A549 (cell line): ENCODE data around the gene PHTF1.

Experiments used
- BHLHE40 ChIP-seq: IDR thresholded peaks from 2 replicates; pipeline ENCODE4 v1.6.1; 2012; ENCODE audit warnings: low read depth, low read length, inconsistent platforms
- PHF8 ChIP-seq: fragments of 200-600 bp; sonication (generic); IDR thresholded peaks from 2 replicates; pipeline ENCODE4 v1.6.1; 2016; ENCODE audit warnings: low read depth, mild to moderate bottlenecking, antibody characterized with exemption, moderate library complexity, borderline replicate concordance
- RARB ChIP-seq: fragments of 250-450 bp; sonication (Bioruptor Pico); IDR thresholded peaks from 2 replicates; pipeline ENCODE4 v1.8.0; 2021; ENCODE audit warnings: mild to moderate bottlenecking, moderate library complexity
- USF2 ChIP-seq: fragments of 450-650 bp; IDR thresholded peaks from 2 replicates; pipeline ENCODE4 v1.6.1; 2014; ENCODE audit warnings: antibody characterized with exemption

- TF ChIP-seq PHF8 (no peak), RARB (CRISPR knock-in tag) (no peak), BHLHE40 (no peak), USF2 (no peak)
These were observed 18.3 kb upstream of the PHTF1 start for GRCh38 chr1:113777561-113777960.
